AG09319 (cell line): ENCODE data around the gene TMEM158.

Source experiments
- DNase-seq: peaks from one replicate; pipeline ENCODE4 v3.0.0-alpha.2; 2010; ENCODE audit warnings: low read depth; ENCODE audit errors: extremely low read depth
- CTCF ChIP-seq: IDR thresholded peaks from 2 replicates; pipeline ENCODE4 v1.5.1; 2011; ENCODE audit warnings: low read depth, mild to moderate bottlenecking, inconsistent platforms, low read length, moderate library complexity

Gene TMEM158

GRCh38 chr3:45226206-45226915 is at the start of gene TMEM158:
TMEM158 (minus strand) TSS chr3:45226287; CDS start chr3:45226027, 260 bp downstream.
- no peak for DNase-seq
- no peak for TF ChIP-seq CTCF

DNA sequence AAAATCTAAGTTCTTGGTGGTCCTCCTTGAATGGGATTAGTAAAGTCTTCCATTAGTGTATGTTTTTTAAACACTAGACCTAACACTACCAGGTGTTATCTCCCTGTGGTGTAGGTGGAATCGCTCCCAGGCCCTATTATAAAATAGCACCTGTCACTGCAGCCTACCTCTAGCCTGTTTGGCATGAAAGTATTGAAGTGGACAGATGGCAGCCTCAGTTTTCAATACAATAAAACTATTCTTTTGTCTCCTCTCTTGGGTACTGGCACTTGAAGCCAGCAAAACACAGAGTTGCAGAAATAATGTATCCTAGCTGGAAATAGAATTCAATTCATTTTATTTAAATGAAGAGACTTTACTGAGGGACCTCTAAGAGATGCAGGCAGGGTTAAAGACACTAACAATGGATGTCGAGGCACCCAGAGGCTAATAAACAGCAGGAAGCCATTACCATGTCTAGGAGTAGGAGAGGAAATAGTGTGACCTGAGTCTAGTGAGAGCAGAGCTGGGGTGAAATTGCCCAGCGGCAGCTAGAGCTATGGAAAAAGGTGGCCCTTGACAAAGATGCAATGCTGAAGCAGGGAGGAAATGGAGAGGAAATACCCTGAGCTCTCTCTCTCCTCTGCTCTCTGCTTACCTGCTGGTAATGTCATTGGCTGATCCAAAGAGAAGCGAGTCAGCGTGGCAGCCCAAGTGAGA is 49.1 kb upstream of the TMEM158 start:
- DNase-seq, result no peak
- no peak for TF ChIP-seq CTCF

GRCh38 chr3:45273681-45274515 is 47.8 kb upstream of the TMEM158 start:
- no peak for TF ChIP-seq CTCF
- DNase-seq, result no peak

GRCh38 chr3:45272828-45273470 is 46.9 kb upstream of the TMEM158 start:
- DNase-seq, result no peak
- TF ChIP-seq CTCF, result no peak

DNA sequence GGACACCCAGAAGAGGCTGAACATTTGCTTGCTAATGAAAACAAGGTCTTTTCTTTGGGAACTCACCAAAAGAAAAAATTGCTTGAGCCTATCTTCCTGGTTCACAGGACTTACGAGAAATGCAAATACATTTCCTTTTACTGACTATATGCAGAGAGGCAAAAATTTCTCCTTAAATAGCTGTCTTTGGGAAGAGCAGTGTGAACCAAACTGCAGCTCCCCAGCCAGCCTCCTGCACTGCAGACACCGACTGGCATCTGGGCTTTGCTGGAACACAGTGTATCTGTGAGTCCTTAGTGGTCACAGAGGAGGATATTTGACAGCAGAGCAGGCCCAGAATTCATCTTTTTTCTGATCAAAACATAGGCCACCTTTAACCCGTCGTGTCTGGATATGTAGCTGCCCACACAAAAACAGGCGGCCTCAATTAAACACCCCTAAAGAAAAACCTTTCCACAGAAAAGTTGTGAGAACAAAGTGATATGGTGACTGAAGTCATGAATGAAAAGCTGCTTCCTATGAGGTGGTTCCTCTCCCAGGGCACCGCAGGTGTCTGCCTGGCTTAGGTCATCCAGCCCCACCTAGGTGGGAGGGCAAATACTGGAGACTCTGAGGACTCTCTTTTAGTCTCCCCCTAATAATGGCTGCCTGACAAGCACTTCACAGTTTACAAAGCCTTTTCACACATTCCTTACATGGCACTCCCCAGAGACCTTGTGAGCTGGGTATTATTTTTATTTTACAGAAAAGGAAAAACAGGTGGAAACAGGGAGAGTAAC is 46.1 kb upstream of the TMEM158 start:
- no peak for TF ChIP-seq CTCF
- DNase-seq, result no peak

GRCh38 chr3:45269952-45270351 is 43.9 kb upstream of the TMEM158 start:
- DNase-seq, result no peak
- no peak for TF ChIP-seq CTCF
